ENCODE data around the gene MTFMT. TPM values are rescaled to one million over a fixed set of nuclear protein-coding genes. Genes with fewer than 3 reads are reported as not detected.
A peak's percentile ranks its signal among the peaks of the same experiment; 100 is the strongest.

The MTFMT gene
- total and polyA plus RNA-seq, 2 of the 13 experiments (the other 11 are each of a cell fraction or from before 2014, with no cell fraction given) = 9.9 to 23.2 TPM

- TF ChIP-seq AFF4 (CRISPR knock-in tag; IDR thresholded peaks at IDR 0.05) (no peak), MAFG (CRISPR knock-in tag; IDR thresholded peaks at IDR 0.05) (no peak), HMG20A (CRISPR knock-in tag; IDR thresholded peaks at IDR 0.05; ENCODE audit: borderline replicate concordance) (peak; percentile 74), JDP2 (CRISPR knock-in tag; IDR thresholded peaks at IDR 0.05; ENCODE audit: borderline replicate concordance) (no peak), RBFOX2 (IDR thresholded peaks at IDR 0.05; ENCODE audit: low read depth, low read length) (no peak), ZNF562 (CRISPR knock-in tag; IDR thresholded peaks at IDR 0.05; ENCODE audit: borderline replicate concordance) (no peak), RXRB (CRISPR knock-in tag; IDR thresholded peaks at IDR 0.05; ENCODE audit: borderline replicate concordance) (peak; percentile 75), ZHX2 (IDR thresholded peaks at IDR 0.05; ENCODE audit: low read depth) (peak; percentile 21; the same call in 1 of the 2 replicates), ZHX2 (CRISPR knock-in tag; IDR thresholded peaks at IDR 0.05; ENCODE audit: borderline replicate concordance) (no peak), REPIN1 (CRISPR knock-in tag; IDR thresholded peaks at IDR 0.05; ENCODE audit: borderline replicate concordance, low read depth) (0 out of 2 replicates have a peak, but pooled peaks have one; percentile 64), RCOR2 (CRISPR knock-in tag; IDR thresholded peaks at IDR 0.05) (peak; percentile 75; the same call in 1 of the 2 replicates), ZFP37 (CRISPR knock-in tag; IDR thresholded peaks at IDR 0.05; ENCODE audit: borderline replicate concordance) (0 out of 2 replicates have a peak, but pooled peaks have one; percentile 36), ZNF280B (CRISPR knock-in tag; IDR thresholded peaks at IDR 0.05; ENCODE audit: borderline replicate concordance) (no peak), ZNF333 (CRISPR knock-in tag; IDR thresholded peaks at IDR 0.05; ENCODE audit: borderline replicate concordance) (no peak), ETV6 (CRISPR knock-in tag; conservative IDR thresholded peaks at IDR 0.05) (no peak), MED1 (CRISPR knock-in tag; IDR thresholded peaks at IDR 0.05) (peak; percentile 66), KDM1A (CRISPR knock-in tag; IDR thresholded peaks at IDR 0.05) (peak; percentile 87)
Observed at GRCh38 chr15:65056868-65057548, 27.6 kb upstream of the MTFMT start (continued).
